H1 (cell line): Measurements from ENCODE around the gene ARID3B. TPM values are rescaled to one million over a fixed set of nuclear protein-coding genes. Genes with fewer than 3 reads are reported as not detected.

Source experiments
- CTCF ChIA-PET: fragments of 300-600 bp; sonication (Branson Sonifier 250); formaldehyde crosslinking; loops from one replicate; lab custom pipeline; 2021; ENCODE audit not compliant: partially characterized antibody; lab: Charles Lee
- POLR2A ChIA-PET: fragments of 300-600 bp; sonication (Branson Sonifier 250); formaldehyde crosslinking; loops from one replicate; lab custom pipeline; 2021; ENCODE audit warnings: inconsistent platforms; ENCODE audit not compliant: partially characterized antibody; lab: Charles Lee
- DNase-seq, 2 experiments: peaks; one replicate each; pipeline versions ENCODE4 v3.0.0 to v3.0.0-alpha.2; 2010 to 2022; ENCODE audit warnings: low spot score in 2 of 2, low read depth in 1 of 2, mixed read lengths in 1 of 2
- FAIRE-seq: peaks from 2 replicates; lab custom pipeline; 2011; peaks lifted over from hg19 to GRCh38; lab: Jason Lieb, UNC
- H2AFZ ChIP-seq: 2 replicates; pipeline ENCODE4 v1.8.1; 2012; ENCODE audit warnings: low read length, inconsistent platforms
- H2AK5ac ChIP-seq: 2 replicates; pipeline ENCODE4 v1.6.1; 2013; ENCODE audit warnings: low read depth, low read length
- H2BK120ac ChIP-seq: replicated peaks from 2 replicates; pipeline ENCODE3; 2013; ENCODE audit warnings: low read depth, low read length, inconsistent platforms
- H2BK12ac ChIP-seq: 2 replicates; pipeline ENCODE4 v1.6.1; 2013; ENCODE audit warnings: low read depth, low read length
- H2BK15ac ChIP-seq: 2 replicates; pipeline ENCODE4 v1.6.1; 2013; ENCODE audit warnings: low read length
- H2BK20ac ChIP-seq: 2 replicates; pipeline ENCODE4 v1.6.1; 2013; ENCODE audit warnings: low read length
- H2BK5ac ChIP-seq: 2 replicates; pipeline ENCODE4 v1.6.1; 2013; ENCODE audit warnings: low read depth, low read length
- H3K14ac ChIP-seq: 2 replicates; pipeline ENCODE4 v1.6.1; 2013; ENCODE audit warnings: inconsistent platforms; ENCODE audit not compliant: insufficient read length
- H3K18ac ChIP-seq: 2 replicates; pipeline ENCODE4 v1.6.1; 2013; ENCODE audit warnings: low read length; ENCODE audit errors: extremely low read depth
- H3K23ac ChIP-seq: 2 replicates; pipeline ENCODE4 v1.6.1; 2013; ENCODE audit warnings: inconsistent platforms; ENCODE audit not compliant: insufficient read length
- H3K23me2 ChIP-seq: 2 replicates; pipeline ENCODE4 v1.6.1; 2013; ENCODE audit warnings: low read depth, low read length
- H3K27ac ChIP-seq: 2 replicates; pipeline ENCODE4 v1.6.1; 2011; ENCODE audit warnings: low read depth, low read length, inconsistent platforms
- H3K27me3 ChIP-seq, 4 experiments: replicated peaks in 1 of 4; 1 replicate in 1 of 4; 2 replicates in 3 of 4; pipeline versions ENCODE4 v1.6.1 to v1.8.1; 2011 to 2013; ENCODE audit warnings: low read length in 3 of 4, mild to moderate bottlenecking in 3 of 4, inconsistent platforms in 2 of 4, mixed read lengths in 2 of 4, moderate library complexity in 1 of 4; ENCODE audit not compliant: control insufficient read depth in 3 of 4, insufficient read depth in 3 of 4; ENCODE audit errors: extremely low read depth in 1 of 4
- H3K36me3 ChIP-seq, 4 experiments: 2 replicates each; pipeline versions ENCODE4 v1.6.1 to v1.8.1; 2011 to 2013; ENCODE audit warnings: mild to moderate bottlenecking in 4 of 4, low read length in 3 of 4, moderate library complexity in 2 of 4, control low read depth in 1 of 4, inconsistent platforms in 1 of 4; ENCODE audit not compliant: insufficient read depth in 4 of 4, control insufficient read depth in 2 of 4
- H3K4ac ChIP-seq: replicated peaks from 2 replicates; pipeline ENCODE3; 2013; ENCODE audit warnings: low read length, low read depth, mixed read lengths, inconsistent platforms; ENCODE audit not compliant: insufficient read length
- H3K4me1 ChIP-seq, 4 experiments: replicated peaks in 1 of 4; 1 replicate in 1 of 4; 2 replicates in 3 of 4; pipeline versions ENCODE4 v1.6.1 to v1.8.1; 2011 to 2013; ENCODE audit warnings: low read length in 3 of 4, inconsistent platforms in 2 of 4, mixed read lengths in 1 of 4; ENCODE audit not compliant: insufficient read depth in 4 of 4, control insufficient read depth in 3 of 4
- H3K4me2 ChIP-seq, 2 experiments: 2 replicates each; pipeline versions ENCODE4 v1.6.1 to v1.8.1; 2011 to 2013; ENCODE audit warnings: low read depth in 2 of 2, low read length in 2 of 2, control low read depth in 1 of 2, inconsistent platforms in 1 of 2, mild to moderate bottlenecking in 1 of 2; ENCODE audit not compliant: insufficient read depth in 1 of 2
- H3K4me3 ChIP-seq, 4 experiments: fragments of 200-600, 300-600 bp in 1 of 4; sonication (generic), shearing (Covaris generic), sonication (Bioruptor Twin) in 1 of 4; 2 replicates each; pipeline versions ENCODE4 v1.5.1 to v1.8.1; 2011 to 2016; ENCODE audit warnings: low read length in 4 of 4, low read depth in 3 of 4, control low read depth in 2 of 4, inconsistent platforms in 2 of 4, mild to moderate bottlenecking in 2 of 4, mixed read lengths in 1 of 4, moderate library complexity in 1 of 4; ENCODE audit not compliant: insufficient read depth in 2 of 4; ENCODE audit errors: extremely low read depth in 1 of 4
- H3K56ac ChIP-seq: replicated peaks from 2 replicates; pipeline ENCODE3; 2013; ENCODE audit warnings: low read depth, mild to moderate bottlenecking, mixed read lengths, low read length, inconsistent platforms; ENCODE audit not compliant: insufficient read length
- H3K79me1 ChIP-seq: 2 replicates; pipeline ENCODE4 v1.6.1; 2013; ENCODE audit warnings: low read depth, low read length, control low read depth
- H3K79me2 ChIP-seq, 2 experiments: 2 replicates each; pipeline versions ENCODE4 v1.6.1 to v1.8.1; 2012 to 2013; ENCODE audit warnings: low read length in 2 of 2, mild to moderate bottlenecking in 2 of 2, inconsistent platforms in 1 of 2; ENCODE audit not compliant: insufficient read depth in 2 of 2, control insufficient read depth in 1 of 2
- H3K9ac ChIP-seq, 4 experiments: replicated peaks in 1 of 4; 1 replicate in 1 of 4; 2 replicates in 3 of 4; pipeline versions ENCODE4 v1.6.1 to v1.8.1; 2011 to 2013; ENCODE audit warnings: low read depth in 3 of 4, low read length in 3 of 4, control low read depth in 2 of 4, mild to moderate bottlenecking in 2 of 4, moderate library complexity in 2 of 4, inconsistent platforms in 1 of 4; ENCODE audit errors: extremely low read depth in 1 of 4
- H3K9me3 ChIP-seq, 2 experiments: 2 replicates each; pipeline versions ENCODE4 v1.6.1 to v1.8.1; 2012 to 2013; ENCODE audit warnings: mild to moderate bottlenecking in 2 of 2, moderate library complexity in 2 of 2, control low read depth in 1 of 2, inconsistent platforms in 1 of 2, low read depth in 1 of 2, low read length in 1 of 2, mixed read lengths in 1 of 2; ENCODE audit not compliant: insufficient read depth in 2 of 2
- H4K20me1 ChIP-seq, 2 experiments: replicated peaks in 1 of 2; 2 replicates each; pipeline versions ENCODE3 to v1.8.1; 2011 to 2013; ENCODE audit warnings: inconsistent platforms in 2 of 2, low read length in 2 of 2, mild to moderate bottlenecking in 1 of 2; ENCODE audit not compliant: insufficient read depth in 2 of 2, control insufficient read depth in 1 of 2
- H4K5ac ChIP-seq: 2 replicates; pipeline ENCODE4 v1.6.1; 2013; ENCODE audit warnings: low read length, low read depth, mixed read lengths, inconsistent platforms; ENCODE audit not compliant: insufficient read length
- H4K8ac ChIP-seq: 2 replicates; pipeline ENCODE4 v1.8.0; 2013; ENCODE audit warnings: mild to moderate bottlenecking, moderate library complexity, low read length, inconsistent platforms; ENCODE audit not compliant: insufficient read depth; ENCODE audit errors: extremely low read depth
- H4K91ac ChIP-seq: replicated peaks from 2 replicates; pipeline ENCODE3; 2013; ENCODE audit warnings: low read length, mixed read lengths, inconsistent platforms; ENCODE audit not compliant: insufficient read length
- CREB1 ChIP-seq: IDR thresholded peaks from 2 replicates; pipeline ENCODE4 v1.6.1; 2012; ENCODE audit warnings: inconsistent platforms
- POU5F1 ChIP-seq: IDR thresholded peaks from 2 replicates; pipeline ENCODE4 v1.6.1; 2011; ENCODE audit warnings: low read depth, mild to moderate bottlenecking, low read length, moderate library complexity
- RAD21 ChIP-seq, 2 experiments: IDR thresholded peaks in 1 of 2; conservative IDR thresholded peaks in 1 of 2; 2 replicates each; pipeline ENCODE4 v1.6.1; 2011; ENCODE audit warnings: low read depth in 2 of 2, low read length in 2 of 2, improper control_type of control experiment in 1 of 2, inconsistent platforms in 1 of 2, mild to moderate bottlenecking in 1 of 2, moderate library complexity in 1 of 2
- WGBS, 2 experiments: shearing (Covaris generic) in 1 of 2; methylation state at CpG; one replicate each; pipeline versions ENCODE4 v1.1.6 to v1.1.7; 2013 to 2015; ENCODE audit warnings: low lambda C conversion rate in 2 of 2, mixed read lengths in 2 of 2, inconsistent platforms in 1 of 2, low coverage in 1 of 2, missing lambda C conversion rate in 1 of 2; ENCODE audit not compliant: insufficient replicate concordance in 2 of 2, insufficient coverage in 1 of 2, insufficient read length in 1 of 2; ENCODE audit errors: extremely low coverage in 1 of 2, missing lambda C conversion rate in 1 of 2; 5-methylcytosine and 5-hydroxymethylcytosine counted together
- polyA plus RNA-seq, 7 experiments: library from polyadenylated mRNA; depleted of rRNA in 3 of 7; stranded (reverse) in 5 of 7; unstranded in 2 of 7; fragments of >200 nt in 5 of 7; fragments of 200-250 nt in 2 of 7; gene quantifications; 1 replicate in 5 of 7; 2 replicates in 1 of 7; 4 replicates in 1 of 7; pipeline versions ENCODE4 v1.2.1 to v1.2.3, GENCODE V29; 2011 to 2013; ENCODE audit warnings: missing spikeins in 2 of 7, mixed read lengths in 2 of 7
- total RNA-seq: library from RNA; stranded (reverse); fragmentation: NEBNext Ultra II Directional; extraction: Animal tissue kit (Norgen Biotek cat#: 25700); gene quantifications from 2 replicates; pipeline ENCODE4 v1.2.1, GENCODE V29; 2021

The ARID3B gene
- total and polyA plus RNA-seq, 2 of the 8 experiments (the other 6 are each of a cell fraction or from before 2014, with no cell fraction given), result 81.0 to 115 TPM

GRCh38 chr15:74643665-74644204 lies 102.7 kb downstream of the ARID3B start:
- 77% methylated on average over 2 of the region's 2 CpGs; no CpG with 5 or more reads in 1 of the 2 experiments for WGBS, 2 experiments
- no peak for DNase-seq
- H2AK5ac ChIP-seq, result peak overlapping the region; percentile 97
- no peak overlapping the region for H3K23ac ChIP-seq
- ChIA-PET POLR2A (interaction anchor here (0.8 to 1.4 kb wide), 2 partner anchors 14 to 117 kb away, joined by 3 to 4 read pairs; no protein-coding TSS in a partner anchor), CTCF (interaction anchor here (24.1 to 37.5 kb wide), 2 partner anchors 20 to 131 kb away, joined by 538 to 1439 read pairs; partner anchors contain the start of genes CLK3, CSK and CYP1A2)
- H3K18ac ChIP-seq, result no peak overlapping the region
- H3K4me3 ChIP-seq, result no peak overlapping the region
- H3K9me3 ChIP-seq, result no peaks in the 10 kb centered on the region
- H2BK5ac ChIP-seq, result peak overlapping the region; percentile 71; the same call in 1 of the 2 replicates
- peaks cover 0 to 13% (median 11%) of the 10 kb centered on the region in 4 experiments; a peak in 4 of 7 replicates for H3K4me1 ChIP-seq
- peak overlapping the region; percentile 4 to 36; a peak in 1 of 4 replicates for H3K4me2 ChIP-seq
- no peak overlapping the region for H3K9ac ChIP-seq
- TF ChIP-seq RAD21 (IDR thresholded peaks at IDR 0.05 in 1 of 2, conservative IDR thresholded peaks at IDR 0.05 in 1 of 2; ENCODE audit: low read depth in 2 of 2, low read length in 2 of 2) (no peak), CREB1 (no peak), POU5F1 (no peak)
- peaks cover 2 to 6% of the 10 kb centered on the region in 2 experiments for H4K20me1 ChIP-seq
- H3K14ac ChIP-seq, result no peak overlapping the region
- no peak overlapping the region for H3K56ac ChIP-seq
- H4K5ac ChIP-seq, result no peak overlapping the region
- H4K91ac ChIP-seq, result no peak overlapping the region
- H3K27ac ChIP-seq, result peak overlapping the region; percentile 78; the same call in 1 of the 2 replicates
- H2BK20ac ChIP-seq, result no peak overlapping the region
- no peaks in the 10 kb centered on the region for H3K27me3 ChIP-seq
- H2BK120ac ChIP-seq, result no peak overlapping the region
- no peaks in the 10 kb centered on the region for H3K23me2 ChIP-seq
- no peak for FAIRE-seq
- H2BK12ac ChIP-seq, result peak overlapping the region; percentile 87
- H2BK15ac ChIP-seq, result no peak overlapping the region
- H3K79me2 ChIP-seq, result 0 out of 4 replicates have a peak, but pooled peaks cover 0 to 6% of the 10 kb centered on the region in 2 experiments
- H2AFZ ChIP-seq, result no peak overlapping the region
- H3K36me3 ChIP-seq, result peaks cover 0 to 12% (median 1%) of the 10 kb centered on the region in 4 experiments; a peak in 4 of 8 replicates
- H3K79me1 ChIP-seq, result peaks cover 11% of the 10 kb centered on the region; the same call in 1 of the 2 replicates
- H3K4ac ChIP-seq, result no peak overlapping the region
- H4K8ac ChIP-seq, result no peak overlapping the region
